Kidney (tissue), 14 donors: ENCODE data around the gene PCA3. TPM values are rescaled to one million over a fixed set of nuclear protein-coding genes. Genes with fewer than 3 reads are reported as not detected.

ENCODE experiments used
- DNase-seq, 5 donors: peaks; one replicate each; pipeline ENCODE4 v3.0.0-alpha.2; 2013 to 2020
- FAIRE-seq: peaks from 2 replicates; lab custom pipeline; 2012; peaks lifted over from hg19 to GRCh38; lab: Jason Lieb, UNC
- H3K27ac ChIP-seq, 2 donors: one replicate each; pipeline ENCODE4 v1.7.0; 2013; ENCODE audit warnings: low read depth in 2 of 2, low read length in 2 of 2, inconsistent platforms in 1 of 2
- H3K27me3 ChIP-seq: one replicate; pipeline ENCODE4 v1.7.1; 2013; ENCODE audit warnings: low read length, inconsistent platforms; ENCODE audit not compliant: control insufficient read depth, insufficient read depth
- H3K36me3 ChIP-seq, 3 donors: one replicate each; pipeline versions ENCODE4 v1.7.0 to v1.7.1; 2013; ENCODE audit warnings: low read length in 3 of 3, control low read depth in 1 of 3, inconsistent platforms in 1 of 3; ENCODE audit not compliant: insufficient read depth in 3 of 3, control insufficient read depth in 2 of 3
- H3K4me1 ChIP-seq, 3 donors: one replicate each; pipeline versions ENCODE4 v1.7.0 to v1.7.1; 2013; ENCODE audit warnings: low read length in 3 of 3, inconsistent platforms in 1 of 3, low read depth in 1 of 3; ENCODE audit not compliant: control insufficient read depth in 2 of 3, insufficient read depth in 2 of 3
- H3K4me3 ChIP-seq, 3 donors: one replicate each; pipeline versions ENCODE4 v1.7.0 to v1.8.1; 2013; ENCODE audit warnings: low read length in 3 of 3, control low read depth in 1 of 3, inconsistent platforms in 1 of 3
- H3K9ac ChIP-seq, 3 donors: one replicate each; pipeline versions ENCODE4 v1.7.0 to v1.7.1; 2013; ENCODE audit warnings: low read length in 3 of 3, control low read depth in 1 of 3, inconsistent platforms in 1 of 3
- H3K9me3 ChIP-seq, 3 donors: one replicate each; pipeline versions ENCODE4 v1.7.0 to v1.7.1; 2013; ENCODE audit warnings: low read length in 3 of 3, control low read depth in 1 of 3, inconsistent platforms in 1 of 3; ENCODE audit not compliant: control insufficient read depth in 2 of 3, insufficient read depth in 1 of 3
- intact Hi-C: fragments of 100-400 bp; cut with DNase I; formaldehyde crosslinking; loops from one replicate; pipeline ENCODE4 v1.11.1; 2022
- polyA plus RNA-seq: library from polyadenylated mRNA; stranded (reverse); fragments of 350-450 nt; fragmentation: Illumina TruSeq; extraction: RNeasy Lipid Tissue Mini Kit (QIAGEN cat#74804); gene quantifications from one replicate; pipeline ENCODE4 v1.2.3, GENCODE V29; 2014; ENCODE audit warnings: low read depth, low replicate concordance; ENCODE audit not compliant: insufficient read depth
- total RNA-seq: library from RNA; stranded (reverse); fragmentation: NEBNext Ultra II Directional; extraction: Animal tissue kit (Norgen Biotek cat#: 25700); gene quantifications from one replicate; pipeline ENCODE4 v1.2.1, GENCODE V29; 2021
- TF ChIP-seq, protein P1 (sequence below): IDR thresholded peaks from 3 replicates; pipeline ENCODE4 v1.5.1; 2012; ENCODE audit warnings: mild to moderate bottlenecking, moderate library complexity, borderline replicate concordance; ENCODE audit not compliant: insufficient read depth; ENCODE audit errors: extremely low read depth
- donor health status: control.
- donor health status: control.
- donor health status: control.
- donor health status: control.
- donor health status: control.
- donor health status: DM: yes; HTN: yes; CAD: no.
- donor health status: Normal renal cell carcinoma (clear cell type).

The PCA3 gene
- total and polyA plus RNA-seq, 2 donors from 2014 or later, result 0.11 TPM; not detected in 1

DNA sequence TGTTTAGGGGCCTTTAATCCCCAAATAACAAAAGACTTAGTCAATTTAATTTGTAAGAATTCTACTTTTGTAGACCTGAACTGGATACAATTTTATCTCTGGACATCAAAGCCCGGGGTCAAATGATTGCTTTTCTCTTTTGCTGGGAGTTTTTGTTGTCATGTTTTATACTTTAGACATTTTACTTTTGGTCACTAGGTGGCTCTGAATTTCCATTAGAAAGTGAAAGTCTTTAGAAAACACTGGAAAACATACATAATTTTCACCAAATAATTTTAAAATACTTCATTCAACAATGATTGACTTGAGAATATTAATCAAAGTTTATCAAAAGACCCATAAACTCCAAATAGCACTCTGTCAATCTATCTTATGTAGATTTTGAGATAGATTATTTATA, 2.8 kb upstream of the PCA3 start:
- Histone ChIP-seq H3K27me3 (no peaks in the 10 kb centered on the region), H3K36me3 (no peaks in the 10 kb centered on the region), H3K9ac (no peak overlapping the region), H3K9me3 (no peaks in the 10 kb centered on the region), H3K4me3 (no peak overlapping the region), H3K27ac (no peak overlapping the region), H3K4me1 (peaks cover 0 to 3% (median 2%) of the 10 kb centered on the region in 3 donors)
- TF ChIP-seq, protein P1, sequence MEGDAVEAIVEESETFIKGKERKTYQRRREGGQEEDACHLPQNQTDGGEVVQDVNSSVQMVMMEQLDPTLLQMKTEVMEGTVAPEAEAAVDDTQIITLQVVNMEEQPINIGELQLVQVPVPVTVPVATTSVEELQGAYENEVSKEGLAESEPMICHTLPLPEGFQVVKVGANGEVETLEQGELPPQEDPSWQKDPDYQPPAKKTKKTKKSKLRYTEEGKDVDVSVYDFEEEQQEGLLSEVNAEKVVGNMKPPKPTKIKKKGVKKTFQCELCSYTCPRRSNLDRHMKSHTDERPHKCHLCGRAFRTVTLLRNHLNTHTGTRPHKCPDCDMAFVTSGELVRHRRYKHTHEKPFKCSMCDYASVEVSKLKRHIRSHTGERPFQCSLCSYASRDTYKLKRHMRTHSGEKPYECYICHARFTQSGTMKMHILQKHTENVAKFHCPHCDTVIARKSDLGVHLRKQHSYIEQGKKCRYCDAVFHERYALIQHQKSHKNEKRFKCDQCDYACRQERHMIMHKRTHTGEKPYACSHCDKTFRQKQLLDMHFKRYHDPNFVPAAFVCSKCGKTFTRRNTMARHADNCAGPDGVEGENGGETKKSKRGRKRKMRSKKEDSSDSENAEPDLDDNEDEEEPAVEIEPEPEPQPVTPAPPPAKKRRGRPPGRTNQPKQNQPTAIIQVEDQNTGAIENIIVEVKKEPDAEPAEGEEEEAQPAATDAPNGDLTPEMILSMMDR, result peak; percentile 31
- DNase-seq, result peak in 1 of 5 donors; percentile 34
- FAIRE-seq, result peak; percentile 37
- intact Hi-C loops, result no loop called here

DNA sequence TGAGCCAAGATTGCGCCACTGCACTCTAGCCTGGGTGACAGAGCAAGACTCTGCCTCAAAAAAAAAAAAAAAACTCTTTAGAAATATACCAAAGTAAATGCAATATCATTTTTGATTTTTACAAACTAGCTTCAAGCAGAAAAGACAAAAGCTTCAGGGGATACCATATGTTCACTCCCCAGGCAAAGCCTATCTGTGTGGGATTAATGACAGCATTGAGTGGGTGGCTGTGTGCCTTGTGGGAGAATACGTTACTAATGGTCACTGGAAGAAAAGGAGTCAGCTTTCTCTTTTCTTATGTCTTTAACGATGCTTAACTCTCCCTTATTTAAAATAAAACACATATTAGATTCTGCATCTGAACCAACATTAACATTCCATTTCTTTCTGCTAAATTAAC, 1.9 kb downstream of the PCA3 start:
- no peaks in the 10 kb centered on the region for H3K27me3 ChIP-seq
- intact Hi-C loops, result no loop called here
- H3K36me3 ChIP-seq, result no peaks in the 10 kb centered on the region
- no peak overlapping the region for H3K27ac ChIP-seq
- no peak overlapping the region for H3K4me3 ChIP-seq
- TF ChIP-seq, protein P1, result no peak
- DNase-seq (no peak), FAIRE-seq (no peak)
- no peak overlapping the region for H3K9ac ChIP-seq
- no peaks in the 10 kb centered on the region for H3K4me1 ChIP-seq
- H3K9me3 ChIP-seq, result no peaks in the 10 kb centered on the region

DNA sequence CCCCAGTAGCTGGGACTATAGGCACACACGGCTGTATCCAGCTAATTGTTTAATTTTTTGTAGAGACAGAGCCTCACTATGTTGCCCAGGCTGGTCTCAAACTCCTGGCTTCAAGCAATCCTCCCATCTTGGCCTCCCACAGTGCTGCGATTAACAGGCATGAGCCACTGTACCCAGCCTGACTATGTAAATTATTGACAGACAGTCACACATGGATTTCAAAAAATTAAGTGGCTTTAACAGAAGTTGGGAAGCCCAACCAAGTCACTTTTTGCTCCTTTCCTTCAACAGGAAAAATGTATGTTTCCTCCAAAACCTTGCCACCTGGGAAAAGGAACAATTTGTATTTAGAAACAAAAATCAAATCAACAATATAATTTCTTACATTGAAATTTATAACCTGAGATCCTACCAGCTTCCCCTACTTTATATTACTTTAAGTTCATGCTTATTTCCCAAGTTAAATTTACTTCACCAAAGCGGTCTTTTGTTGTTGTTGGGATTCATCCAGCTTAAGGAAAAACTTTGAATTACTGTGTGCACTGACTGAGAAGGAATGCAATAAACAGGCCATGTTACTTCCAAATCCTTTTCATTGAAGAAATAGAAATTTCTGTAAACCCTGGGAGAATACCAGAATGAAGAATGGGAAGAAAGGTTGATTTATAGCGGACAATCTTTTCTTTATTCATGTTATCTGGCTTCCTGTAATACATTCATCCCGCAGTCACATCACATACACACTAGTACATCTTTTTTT, 8.6 kb downstream of the PCA3 start:
- intact Hi-C loops, result no loop called here
- Histone ChIP-seq H3K27me3 (no peaks in the 10 kb centered on the region), H3K4me1 (no peaks in the 10 kb centered on the region), H3K27ac (no peak overlapping the region), H3K9me3 (no peaks in the 10 kb centered on the region), H3K9ac (no peak overlapping the region), H3K36me3 (no peaks in the 10 kb centered on the region), H3K4me3 (no peak overlapping the region)
- DNase-seq (peak in 2 of 5 donors; percentile 64 to 88), FAIRE-seq (peak; percentile 62)
- TF ChIP-seq, protein P1, result no peak
